KMS-11 (cell line): ENCODE results near the gene VCP.
A peak's percentile ranks its signal among the peaks of the same experiment; 100 is the strongest.

Source experiments
- H2AFZ ChIP-seq: fragments of 200-600 bp; sonication (generic); 2 replicates; pipeline ENCODE4 v1.6.1; 2016; ENCODE audit warnings: antibody characterized with exemption, mixed run types, low read depth
- H3K27ac ChIP-seq: fragments of 200-600 bp; sonication (generic); 2 replicates; pipeline ENCODE4 v1.6.1; 2016; ENCODE audit warnings: mild to moderate bottlenecking, mixed run types
- H3K27me3 ChIP-seq: fragments of 200-600 bp; sonication (generic); 2 replicates; pipeline ENCODE4 v1.6.1; 2017; ENCODE audit warnings: mild to moderate bottlenecking, low read depth, mixed run types, moderate library complexity; ENCODE audit not compliant: insufficient read depth
- H3K36me3 ChIP-seq: fragments of 200-600 bp; sonication (generic); 2 replicates; pipeline ENCODE4 v1.6.1; 2017; ENCODE audit warnings: mild to moderate bottlenecking, mixed run types; ENCODE audit not compliant: insufficient read depth
- H3K4me1 ChIP-seq: fragments of 200-600 bp; sonication (generic); 2 replicates; pipeline ENCODE4 v1.6.1; 2016; ENCODE audit warnings: mild to moderate bottlenecking, low read depth, mixed run types; ENCODE audit not compliant: poor library complexity, severe bottlenecking
- H3K4me2 ChIP-seq: fragments of 200-600 bp; sonication (generic); 2 replicates; pipeline ENCODE4 v1.7.0; 2016; ENCODE audit warnings: mild to moderate bottlenecking, mixed run types
- H3K4me3 ChIP-seq: fragments of 200-600 bp; sonication (generic); IDR thresholded peaks from 2 replicates; pipeline ENCODE4 v1.6.1; 2017; ENCODE audit warnings: low read depth, low read length, mixed read lengths; ENCODE audit not compliant: insufficient read depth
- H3K79me2 ChIP-seq: fragments of 200-600 bp; sonication (generic); 2 replicates; pipeline ENCODE4 v1.6.1; 2016; ENCODE audit warnings: low read depth, mixed run types; ENCODE audit not compliant: insufficient read depth
- H3K9ac ChIP-seq: fragments of 200-600 bp; sonication (generic); 2 replicates; pipeline ENCODE4 v1.6.1; 2016; ENCODE audit warnings: mild to moderate bottlenecking, mixed run types
- H4K20me1 ChIP-seq: fragments of 200-600 bp; sonication (generic); 2 replicates; pipeline ENCODE4 v1.6.1; 2016; ENCODE audit warnings: mild to moderate bottlenecking, mixed run types; ENCODE audit not compliant: insufficient read depth
- TF ChIP-seq, protein P1 (sequence below): fragments of 200-600 bp; sonication (generic); conservative IDR thresholded peaks from 2 replicates; pipeline ENCODE4 v1.6.1; 2017; ENCODE audit warnings: low read depth, mild to moderate bottlenecking, antibody characterized with exemption, low read length, moderate library complexity, mixed read lengths

VCP gene

DNA sequence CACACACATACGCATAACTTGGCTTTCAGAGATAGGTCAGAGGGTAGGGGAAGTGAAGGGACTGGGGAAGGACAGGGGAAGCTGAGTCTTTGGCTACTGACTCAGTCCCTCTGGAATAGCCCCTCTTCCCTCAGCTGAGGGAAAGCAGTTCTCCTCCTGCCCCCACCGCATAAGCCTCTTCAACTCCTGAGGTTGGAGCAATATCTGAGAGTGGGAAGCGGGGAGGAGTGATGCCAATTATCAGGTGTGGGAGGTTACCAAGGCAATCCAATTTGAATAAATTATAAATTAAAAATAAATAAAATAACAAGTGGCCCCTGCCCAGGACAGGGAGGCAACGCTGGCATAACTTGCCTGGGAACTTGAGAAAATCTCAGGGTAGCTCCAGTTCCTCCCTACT is 32.2 kb upstream of the VCP start:
- no peak overlapping the region for H3K9ac ChIP-seq
- peaks cover 13% of the 10 kb centered on the region; the same call in 1 of the 2 replicates for H3K79me2 ChIP-seq
- no peak overlapping the region for H3K4me2 ChIP-seq
- H4K20me1 ChIP-seq = no peaks in the 10 kb centered on the region
- no peak overlapping the region for H2AFZ ChIP-seq
- H3K4me3 ChIP-seq = no peak overlapping the region
- no peaks in the 10 kb centered on the region for H3K27me3 ChIP-seq
- peaks cover 17% of the 10 kb centered on the region for H3K4me1 ChIP-seq
- no peak overlapping the region for H3K27ac ChIP-seq
- TF ChIP-seq, protein P1, sequence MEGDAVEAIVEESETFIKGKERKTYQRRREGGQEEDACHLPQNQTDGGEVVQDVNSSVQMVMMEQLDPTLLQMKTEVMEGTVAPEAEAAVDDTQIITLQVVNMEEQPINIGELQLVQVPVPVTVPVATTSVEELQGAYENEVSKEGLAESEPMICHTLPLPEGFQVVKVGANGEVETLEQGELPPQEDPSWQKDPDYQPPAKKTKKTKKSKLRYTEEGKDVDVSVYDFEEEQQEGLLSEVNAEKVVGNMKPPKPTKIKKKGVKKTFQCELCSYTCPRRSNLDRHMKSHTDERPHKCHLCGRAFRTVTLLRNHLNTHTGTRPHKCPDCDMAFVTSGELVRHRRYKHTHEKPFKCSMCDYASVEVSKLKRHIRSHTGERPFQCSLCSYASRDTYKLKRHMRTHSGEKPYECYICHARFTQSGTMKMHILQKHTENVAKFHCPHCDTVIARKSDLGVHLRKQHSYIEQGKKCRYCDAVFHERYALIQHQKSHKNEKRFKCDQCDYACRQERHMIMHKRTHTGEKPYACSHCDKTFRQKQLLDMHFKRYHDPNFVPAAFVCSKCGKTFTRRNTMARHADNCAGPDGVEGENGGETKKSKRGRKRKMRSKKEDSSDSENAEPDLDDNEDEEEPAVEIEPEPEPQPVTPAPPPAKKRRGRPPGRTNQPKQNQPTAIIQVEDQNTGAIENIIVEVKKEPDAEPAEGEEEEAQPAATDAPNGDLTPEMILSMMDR = no peak
- no peaks in the 10 kb centered on the region for H3K36me3 ChIP-seq

GRCh38 chr9:35103660-35104191 is 31.3 kb upstream of the VCP start:
- TF ChIP-seq, protein P1 = no peak
- Histone ChIP-seq H2AFZ (peak overlapping the region; percentile 62; the same call in 1 of the 2 replicates), H3K27me3 (no peaks in the 10 kb centered on the region), H3K36me3 (no peaks in the 10 kb centered on the region), H3K4me3 (no peak overlapping the region), H4K20me1 (no peaks in the 10 kb centered on the region), H3K4me1 (peaks cover 17% of the 10 kb centered on the region), H3K27ac (peak overlapping the region; percentile 88), H3K79me2 (peaks cover 13% of the 10 kb centered on the region; the same call in 1 of the 2 replicates), H3K9ac (peak overlapping the region; percentile 85), H3K4me2 (peak overlapping the region; percentile 66)

GRCh38 chr9:35102769-35103659 is 30.6 kb upstream of the VCP start, which contains the start of gene STOML2:
STOML2 (minus strand) TSS chr9:35103131; CDS start chr9:35103094, 37 bp downstream.
- Histone ChIP-seq H3K36me3 (no peaks in the 10 kb centered on the region), H3K4me3 (no peak within 1 kb of the TSS), H3K27me3 (no peaks in the 10 kb centered on the region), H3K27ac (peak within 1 kb of the TSS; percentile 88), H3K4me2 (peak within 1 kb of the TSS; percentile 91), H3K79me2 (peaks cover 13% of the 10 kb centered on the region; the same call in 1 of the 2 replicates), H3K9ac (peak within 1 kb of the TSS; percentile 85), H3K4me1 (peaks cover 17% of the 10 kb centered on the region), H2AFZ (peak within 1 kb of the TSS; percentile 62; the same call in 1 of the 2 replicates), H4K20me1 (no peaks in the 10 kb centered on the region)
- TF ChIP-seq, protein P1 = no peak

DNA sequence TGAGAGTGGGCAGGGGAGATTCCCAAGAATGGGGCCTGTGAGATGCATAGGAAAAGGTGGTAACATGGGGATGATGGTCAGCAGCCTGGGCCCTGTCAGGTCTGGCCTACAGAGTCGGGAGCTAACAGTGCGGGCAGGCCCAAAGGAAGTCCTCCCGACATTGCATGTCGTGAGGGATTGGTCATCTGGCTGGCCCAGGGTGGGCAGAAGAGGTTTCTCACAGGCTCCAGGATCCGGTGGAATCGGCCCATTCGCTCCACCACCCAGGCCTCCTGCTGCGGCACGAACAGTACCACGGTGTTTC is 30.0 kb upstream of the VCP start:
- Histone ChIP-seq H3K4me2 (peak overlapping the region; percentile 91), H3K36me3 (no peaks in the 10 kb centered on the region), H3K4me1 (peaks cover 17% of the 10 kb centered on the region), H3K4me3 (no peak overlapping the region), H3K9ac (peak overlapping the region; percentile 85), H3K27me3 (no peaks in the 10 kb centered on the region), H4K20me1 (no peaks in the 10 kb centered on the region), H3K79me2 (peaks cover 13% of the 10 kb centered on the region; the same call in 1 of the 2 replicates), H3K27ac (peak overlapping the region; percentile 88), H2AFZ (peak overlapping the region; percentile 62; the same call in 1 of the 2 replicates)
- TF ChIP-seq, protein P1 = no peak
